GM21529 (cell line): ENCODE results near the gene AOC2.
"Not testable (repeated sequence)": the region's sequence is repeated elsewhere in the genome, so short reads cannot be mapped to it uniquely, and the experiment has no call there.

Experiments
- ATAC-seq: cut with Tn5 transposase; IDR thresholded peaks from one replicate; pipeline ENCODE4 v1.9.1; 2021; ENCODE audit not compliant: unreplicated experiment

AOC2 gene

GRCh38 chr17:42879596-42879985 lies 35.2 kb downstream of the AOC2 start:
- no peak for ATAC-seq

GRCh38 chr17:42880776-42881310 lies 36.5 kb downstream of the AOC2 start:
- no peak for ATAC-seq

GRCh38 chr17:42881706-42882105 lies 37.3 kb downstream of the AOC2 start:
- ATAC-seq, result not testable (repeated sequence)

GRCh38 chr17:42882166-42882565 lies 37.8 kb downstream of the AOC2 start:
- no peak for ATAC-seq

- no peak for ATAC-seq
Measured at GRCh38 chr17:42883802-42884558, 39.6 kb downstream of the AOC2 start.

- ATAC-seq, result not testable (repeated sequence)
Measured at GRCh38 chr17:42885806-42886205, 41.4 kb downstream of the AOC2 start.

- no peak for ATAC-seq
Measured at GRCh38 chr17:42886283-42887176, 42.1 kb downstream of the AOC2 start.

GRCh38 chr17:42889809-42890208 lies 45.4 kb downstream of the AOC2 start:
- ATAC-seq, result no peak

GRCh38 chr17:42891539-42892152 lies 47.3 kb downstream of the AOC2 start:
- no peak for ATAC-seq

- ATAC-seq, result no peak
Measured at GRCh38 chr17:42893359-42893758, 49.0 kb downstream of the AOC2 start.

- no peak for ATAC-seq
Measured at GRCh38 chr17:42894283-42895184, 50.2 kb downstream of the AOC2 start.

- no peak for ATAC-seq
Measured at GRCh38 chr17:42895185-42895555, 50.8 kb downstream of the AOC2 start.

- no peak for ATAC-seq
Measured at GRCh38 chr17:42898147-42898811, 53.9 kb downstream of the AOC2 start.

- ATAC-seq, result not testable (repeated sequence)
Measured at GRCh38 chr17:42899981-42900380, 55.6 kb downstream of the AOC2 start.
